ENCODE results near the gene TMEM87B. TPM values are rescaled to one million over a fixed set of nuclear protein-coding genes. Genes with fewer than 3 reads are reported as not detected.
"Not testable (repeated sequence)": the region's sequence is repeated elsewhere in the genome, so short reads cannot be mapped to it uniquely, and the experiment has no call there.

The TMEM87B gene
- total RNA-seq, 2 donors from 2014 or later = 26.1 to 35.3 TPM

- H3K27ac ChIP-seq = no peak overlapping the region
- TF ChIP-seq CTCF (IDR thresholded peaks at IDR 0.05) = no peak
- H3K27me3 ChIP-seq (replicated peaks; ENCODE audit: insufficient read depth) = no peaks in the 10 kb centered on the region
- peaks cover 4% of the 10 kb centered on the region for H3K9me3 ChIP-seq
- H3K4me1 ChIP-seq (ENCODE audit: control insufficient read depth in 1 of 2, low read depth in 2 of 2) = no peaks in the 10 kb centered on the region
- H3K4me3 ChIP-seq = no peak overlapping the region
- ATAC-seq (ENCODE audit: insufficient number of reproducible peaks, low FRiP score, low read depth) = no peak
- no peak for DNase-seq (ENCODE audit: low spot score)
- H3K36me3 ChIP-seq = peaks cover 33% of the 10 kb centered on the region
These were observed 53.2 kb downstream of the TMEM87B start for GRCh38 chr2:112108178-112108832.

- no peak for TF ChIP-seq CTCF (IDR thresholded peaks at IDR 0.05)
- Histone ChIP-seq H3K27ac (no peak overlapping the region), H3K9me3 (peaks cover 4% of the 10 kb centered on the region), H3K27me3 (replicated peaks; ENCODE audit: insufficient read depth) (no peaks in the 10 kb centered on the region), H3K4me1 (ENCODE audit: control insufficient read depth in 1 of 2, low read depth in 2 of 2) (no peaks in the 10 kb centered on the region), H3K4me3 (no peak overlapping the region), H3K36me3 (peaks cover 33% of the 10 kb centered on the region)
- ATAC-seq (ENCODE audit: insufficient number of reproducible peaks, low FRiP score, low read depth) (no peak), DNase-seq (ENCODE audit: low spot score) (no peak)
These were observed 54.2 kb downstream of the TMEM87B start for GRCh38 chr2:112109278-112109677.

DNA sequence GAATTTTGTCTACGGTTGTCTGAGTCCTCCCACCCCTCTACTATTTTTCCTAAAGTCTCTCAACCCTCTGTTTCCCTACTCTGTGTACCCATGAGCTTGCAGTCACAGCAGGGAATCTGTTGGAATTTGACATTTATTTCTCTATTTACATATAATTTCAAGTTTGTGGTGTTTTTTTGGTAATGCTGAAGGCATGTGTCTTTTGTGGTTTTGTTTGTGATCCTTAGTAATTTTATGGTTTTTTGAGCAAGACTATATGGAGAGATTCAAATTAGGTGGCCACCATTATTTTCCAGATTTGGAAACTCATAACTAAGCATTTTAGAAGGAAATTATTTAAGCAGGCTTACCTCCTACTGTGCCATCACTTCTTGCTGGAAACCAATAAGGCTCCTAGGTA, 55.9 kb downstream of the TMEM87B start:
- TF ChIP-seq CTCF (IDR thresholded peaks at IDR 0.05) = no peak
- peaks cover 33% of the 10 kb centered on the region for H3K36me3 ChIP-seq
- no peaks in the 10 kb centered on the region for H3K4me1 ChIP-seq (ENCODE audit: control insufficient read depth in 1 of 2, low read depth in 2 of 2)
- peaks cover 4% of the 10 kb centered on the region for H3K9me3 ChIP-seq
- no peak for ATAC-seq (ENCODE audit: insufficient number of reproducible peaks, low FRiP score, low read depth)
- H3K27me3 ChIP-seq (replicated peaks; ENCODE audit: insufficient read depth) = no peaks in the 10 kb centered on the region
- H3K27ac ChIP-seq = no peak overlapping the region
- no peak for DNase-seq (ENCODE audit: low spot score)
- H3K4me3 ChIP-seq = no peak overlapping the region

DNA sequence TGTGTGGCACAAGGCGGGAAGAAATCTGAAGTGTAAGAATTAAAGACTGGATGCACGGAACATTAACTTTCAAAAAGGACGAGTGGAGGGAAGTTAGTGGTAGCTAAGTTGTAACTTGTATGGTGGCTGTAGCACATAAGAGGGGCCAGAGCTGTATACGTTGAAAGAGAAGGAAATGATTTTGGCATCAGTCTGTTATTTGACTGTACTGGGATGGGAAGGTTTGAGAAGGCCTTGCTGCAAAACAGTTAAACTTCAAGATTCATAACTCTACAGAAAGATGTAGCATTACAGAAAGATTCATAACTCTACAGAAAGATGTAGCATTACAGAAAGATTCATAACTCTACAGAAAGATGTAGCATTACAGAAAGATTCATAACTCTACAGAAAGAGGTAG, 58.3 kb downstream of the TMEM87B start:
- H3K36me3 ChIP-seq = peaks cover 28% of the 10 kb centered on the region
- DNase-seq (ENCODE audit: low spot score); H3K27ac ChIP-seq; ATAC-seq (ENCODE audit: insufficient number of reproducible peaks, low FRiP score, low read depth); H3K4me3 ChIP-seq; H3K27me3 ChIP-seq (replicated peaks; ENCODE audit: insufficient read depth); H3K4me1 ChIP-seq (ENCODE audit: control insufficient read depth in 1 of 2, low read depth in 2 of 2); H3K9me3 ChIP-seq: not testable (repeated sequence)

GRCh38 chr2:112118148-112118547, 63.1 kb downstream of the TMEM87B start:
- no peaks in the 10 kb centered on the region for H3K9me3 ChIP-seq
- no peaks in the 10 kb centered on the region for H3K4me1 ChIP-seq (ENCODE audit: control insufficient read depth in 1 of 2, low read depth in 2 of 2)
- no peak for ATAC-seq (ENCODE audit: insufficient number of reproducible peaks, low FRiP score, low read depth)
- peaks cover 5% of the 10 kb centered on the region for H3K36me3 ChIP-seq
- H3K27ac ChIP-seq = no peak overlapping the region
- H3K4me3 ChIP-seq = no peak overlapping the region
- no peaks in the 10 kb centered on the region for H3K27me3 ChIP-seq (replicated peaks; ENCODE audit: insufficient read depth)
- DNase-seq (ENCODE audit: low spot score) = no peak
- no peak for TF ChIP-seq CTCF (IDR thresholded peaks at IDR 0.05)

Data from thoracic aorta (tissue), 2 donors.